Omental fat pad (tissue), 4 donors: ENCODE measurements around the gene NAALADL2. TPM values are rescaled to one million over a fixed set of nuclear protein-coding genes. Genes with fewer than 3 reads are reported as not detected.
"Not testable (repeated sequence)": the region's sequence is repeated elsewhere in the genome, so short reads cannot be mapped to it uniquely, and the experiment has no call there.

Source experiments
- ATAC-seq: fragments of 150-250 bp; one replicate; pipeline ENCODE4 v1.9.1; 2016; ENCODE audit warnings: mild to moderate bottlenecking, moderate library complexity; ENCODE audit not compliant: low FRiP score
- DNase-seq: peaks from one replicate; pipeline ENCODE4 v3.0.0-alpha.2; 2019; ENCODE audit warnings: low spot score
- CTCF ChIP-seq, 3 donors: fragments of 450-650 bp; IDR thresholded peaks; one replicate each; pipeline ENCODE4 v1.5.1; 2016 to 2017; ENCODE audit warnings: antibody characterized with exemption in 3 of 3, mild to moderate bottlenecking in 3 of 3, moderate library complexity in 2 of 3
- total RNA-seq, 4 donors: library from RNA; depleted of rRNA; stranded (reverse); fragments of >200 nt; gene quantifications; one replicate each; pipeline ENCODE4 v1.1.0, GENCODE V29; 2016

The NAALADL2 gene
- total RNA-seq, 4 donors from 2014 or later: 6.5 to 15.1 (median 8.0) TPM

GRCh38 chr3:175267561-175267960 lies 408.4 kb downstream of the NAALADL2 start:
- TF ChIP-seq CTCF (IDR thresholded peaks at IDR 0.05): no peak
- no peak for ATAC-seq
- DNase-seq: no peak

- no peak for TF ChIP-seq CTCF (IDR thresholded peaks at IDR 0.05)
- DNase-seq (no peak), ATAC-seq (no peak)
These were observed 410.3 kb downstream of the NAALADL2 start for GRCh38 chr3:175269394-175269793.

- ATAC-seq: no peak
- no peak for TF ChIP-seq CTCF (IDR thresholded peaks at IDR 0.05)
These were observed 411.2 kb downstream of the NAALADL2 start for GRCh38 chr3:175270198-175270837.

GRCh38 chr3:175270866-175271265 lies 411.7 kb downstream of the NAALADL2 start:
- DNase-seq (no peak), ATAC-seq (no peak)
- no peak for TF ChIP-seq CTCF (IDR thresholded peaks at IDR 0.05)

More at GRCh38 chr3:175270198-175270837, 411.2 kb downstream of the NAALADL2 start:
- DNase-seq: no peak

- not testable (repeated sequence) for ATAC-seq, DNase-seq
These were observed 412.3 kb downstream of the NAALADL2 start for GRCh38 chr3:175271465-175271864.

- ATAC-seq (no peak), DNase-seq (no peak)
- no peak for TF ChIP-seq CTCF (IDR thresholded peaks at IDR 0.05)
These were observed 413.3 kb downstream of the NAALADL2 start for GRCh38 chr3:175272392-175272791.

- ATAC-seq (no peak), DNase-seq (no peak)
- no peak for TF ChIP-seq CTCF (IDR thresholded peaks at IDR 0.05)
These were observed 414.4 kb downstream of the NAALADL2 start for GRCh38 chr3:175273573-175273972.
